GM19452 (cell line): ENCODE results near the gene LEMD2.

Experiments used
- ATAC-seq: cut with Tn5 transposase; IDR thresholded peaks from one replicate; pipeline ENCODE4 v1.9.1; 2021; ENCODE audit not compliant: unreplicated experiment

LEMD2 gene

GRCh38 chr6:33820243-33820642 lies 31.3 kb upstream of the LEMD2 start:
- ATAC-seq, result no peak

DNA sequence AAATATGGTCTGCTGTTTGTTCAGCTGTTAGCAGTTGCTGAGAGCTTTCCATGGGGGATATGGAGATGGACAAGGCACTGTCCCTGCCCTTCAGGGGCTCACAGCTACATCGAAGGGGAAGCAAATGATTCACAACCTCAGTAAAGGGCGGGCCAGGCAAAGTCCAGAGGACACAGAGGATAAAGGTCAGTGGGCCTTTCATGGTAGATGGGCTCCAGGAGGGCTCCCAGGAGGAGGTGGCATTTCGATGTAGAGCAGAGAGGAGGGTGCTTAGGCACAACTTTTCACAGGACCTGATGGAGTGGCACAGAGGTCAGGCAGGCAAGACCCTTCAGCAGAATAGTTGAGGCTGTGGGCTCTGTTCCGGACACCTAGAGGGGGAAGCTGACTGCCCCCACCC lies 30.1 kb upstream of the LEMD2 start:
- ATAC-seq, result no peak

DNA sequence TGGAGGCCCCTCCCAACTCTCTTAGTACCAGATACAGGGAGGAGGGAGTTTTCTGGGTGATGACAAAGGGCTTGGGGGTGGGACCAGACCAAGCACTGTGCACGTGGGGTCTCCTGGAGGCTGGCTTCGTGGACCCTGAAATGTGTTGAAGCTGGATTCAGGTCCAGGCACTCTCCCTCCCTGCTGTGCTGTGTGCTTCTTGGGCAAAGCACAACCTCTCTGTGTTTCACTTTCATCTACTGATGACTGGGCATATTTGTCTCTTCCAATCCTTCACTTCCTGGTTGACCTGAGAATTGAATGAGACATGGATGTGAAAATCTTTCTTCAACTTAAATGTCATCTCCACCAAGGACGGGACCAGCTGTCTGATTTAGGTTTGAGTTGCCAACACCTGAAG lies 29.4 kb upstream of the LEMD2 start:
- ATAC-seq, result no peak

GRCh38 chr6:33817489-33817888 lies 28.6 kb upstream of the LEMD2 start:
- no peak for ATAC-seq

DNA sequence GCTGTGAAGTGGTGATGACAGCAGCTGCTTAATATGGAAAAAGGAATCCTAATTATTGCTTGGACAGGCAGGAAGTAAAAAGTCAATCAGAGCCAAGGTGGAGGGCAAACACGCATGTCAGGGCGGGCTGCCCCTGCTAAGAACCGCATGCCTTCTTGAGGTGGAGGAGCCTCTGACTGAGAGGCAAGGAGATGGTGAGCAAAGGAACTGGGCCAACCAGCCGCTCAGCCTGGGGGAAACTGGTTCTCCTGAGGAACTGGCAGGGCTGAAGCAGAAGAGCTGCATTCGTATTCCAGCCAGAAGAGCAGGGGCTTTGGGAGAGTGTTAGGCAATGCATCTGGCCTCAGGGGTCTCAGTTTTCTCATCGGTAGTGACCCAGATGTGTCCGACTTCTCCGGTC lies 28.0 kb upstream of the LEMD2 start:
- ATAC-seq, result no peak

DNA sequence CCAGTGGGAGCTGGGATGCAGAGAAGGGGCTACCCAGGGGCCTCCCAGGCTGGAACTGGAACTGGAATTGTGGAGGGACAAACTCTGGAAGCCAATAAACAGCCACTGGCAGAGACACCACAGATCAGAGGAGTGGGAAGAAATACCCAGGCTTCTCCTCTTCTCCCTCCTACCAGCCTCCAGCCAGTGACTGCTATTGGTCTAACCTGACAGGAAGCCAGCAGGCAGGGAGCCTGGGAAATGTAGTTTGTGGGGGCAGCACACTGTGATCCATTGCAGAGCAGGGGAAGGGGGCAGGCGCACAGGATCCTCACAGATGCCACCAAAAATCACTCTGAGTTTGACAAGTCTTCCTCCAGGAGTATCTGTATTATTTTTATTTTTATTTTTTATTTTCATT lies 26.9 kb upstream of the LEMD2 start:
- no peak for ATAC-seq

DNA sequence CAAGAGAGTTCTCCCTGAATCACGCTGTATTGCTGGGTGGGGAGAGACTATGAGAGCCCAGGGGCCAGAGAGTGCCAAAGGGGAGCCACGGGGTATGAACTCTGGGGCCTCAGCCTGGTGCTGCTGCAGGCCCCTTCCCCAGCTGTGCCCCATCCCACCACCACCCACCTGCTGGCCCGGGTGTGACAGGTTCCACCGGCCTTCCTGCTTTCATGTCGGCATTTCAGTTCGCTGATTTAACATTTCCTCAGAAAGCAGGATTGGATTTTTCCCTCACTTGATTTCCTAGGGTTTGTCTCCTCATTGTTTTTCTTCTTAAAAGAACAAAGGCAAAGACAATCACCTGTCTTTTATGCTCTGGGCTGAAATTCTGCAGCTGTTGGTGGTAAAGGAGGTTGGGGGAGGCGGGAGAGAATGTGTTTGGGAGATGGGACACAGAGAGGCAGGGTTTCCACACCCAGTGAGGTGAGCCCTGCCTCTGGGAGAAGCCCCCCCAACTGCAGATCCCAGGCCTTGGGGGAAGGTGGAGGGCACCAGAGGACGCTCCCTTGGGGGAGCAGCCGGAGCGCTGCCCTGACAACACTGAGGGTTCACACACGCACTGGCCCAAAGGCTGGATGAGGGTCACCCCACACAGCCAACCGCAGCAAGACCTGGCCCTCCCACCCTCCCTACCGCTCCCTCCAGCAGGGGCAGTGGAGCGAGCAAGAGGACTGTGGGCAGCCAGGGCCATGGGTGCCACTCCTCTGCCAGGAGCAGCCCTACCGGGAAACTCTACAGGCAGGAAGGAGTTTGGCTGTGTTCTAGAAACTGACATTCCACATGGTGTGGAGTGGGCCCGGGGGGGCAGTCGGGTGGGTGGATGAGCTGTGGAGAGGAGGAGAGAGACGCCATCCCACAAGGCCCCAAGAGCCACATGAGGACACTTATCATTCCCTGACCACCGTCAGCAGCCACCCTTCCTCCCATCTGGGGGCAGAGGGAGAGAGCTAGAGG lies 25.4 kb upstream of the LEMD2 start:
- ATAC-seq, result no peak

DNA sequence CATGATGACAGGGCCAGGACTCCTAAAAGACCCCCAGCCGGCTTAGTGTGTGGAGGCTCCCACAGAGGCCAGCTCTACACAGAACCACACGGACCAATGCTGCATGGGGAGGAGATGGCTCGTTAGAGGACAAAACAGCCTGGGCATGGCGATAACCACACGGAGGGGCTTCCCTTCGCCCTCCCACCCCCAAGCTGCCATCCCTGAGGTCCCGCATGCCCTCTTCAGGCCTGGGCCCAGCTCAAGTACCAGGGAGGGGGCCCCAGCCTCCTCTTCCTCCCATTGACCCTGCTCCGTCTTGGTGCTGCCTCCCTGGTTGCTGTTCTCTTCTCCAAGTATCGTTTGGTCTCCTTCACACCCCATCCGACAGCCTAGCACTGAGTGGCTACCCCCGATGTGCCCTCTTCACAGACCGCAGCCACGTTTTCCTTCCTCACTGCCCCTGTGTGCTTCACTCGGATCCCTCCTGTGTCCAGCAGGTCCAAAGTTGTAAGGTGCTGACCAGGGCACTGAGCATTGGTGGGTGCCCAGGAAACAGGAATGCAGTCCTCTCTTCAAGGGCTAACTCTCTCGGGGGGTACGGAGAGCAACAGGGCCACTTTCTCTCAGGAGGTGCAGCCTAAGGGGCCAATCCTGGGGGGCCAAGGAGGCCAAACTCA lies 24.4 kb upstream of the LEMD2 start:
- ATAC-seq, result no peak

DNA sequence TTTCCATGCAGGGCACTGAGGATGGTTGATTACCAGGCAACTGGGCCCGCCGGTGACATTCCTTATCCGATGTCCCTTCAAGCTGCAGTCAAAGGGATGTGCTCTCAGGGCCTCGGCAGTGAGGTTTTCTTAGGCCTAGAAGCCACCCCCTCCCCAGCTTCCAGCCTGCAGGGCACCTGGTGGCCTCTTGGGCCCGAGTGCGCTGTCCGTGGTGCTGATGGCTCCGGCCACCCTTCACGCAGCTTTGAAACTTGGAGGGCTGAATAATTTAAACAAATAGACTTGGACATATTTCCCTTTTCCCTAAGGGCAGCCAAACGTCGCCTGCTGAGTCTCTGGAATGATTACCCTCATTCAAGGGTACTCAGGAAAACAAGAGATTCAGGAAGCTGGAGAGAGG lies 23.7 kb upstream of the LEMD2 start:
- ATAC-seq, result no peak

DNA sequence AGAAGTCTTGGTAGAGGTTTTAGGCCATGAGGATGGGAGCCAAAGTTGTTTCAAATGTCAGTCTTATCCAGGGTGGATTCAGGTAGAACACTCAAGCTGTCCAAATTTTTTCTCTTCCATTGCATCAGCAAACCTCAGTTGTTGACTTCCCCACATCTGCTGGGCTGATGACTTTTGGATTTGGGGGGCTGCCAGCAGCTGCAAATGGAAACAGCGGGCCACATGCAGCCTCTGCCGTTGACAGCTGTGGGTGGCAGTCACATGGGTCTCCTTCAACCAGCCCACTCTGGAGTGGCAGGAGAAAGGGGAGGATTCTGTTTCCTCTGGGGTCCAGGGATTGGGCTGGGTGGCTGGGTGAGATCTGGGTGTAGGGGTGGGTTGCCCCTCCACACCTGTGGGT lies 20.7 kb upstream of the LEMD2 start:
- ATAC-seq, result no peak

DNA sequence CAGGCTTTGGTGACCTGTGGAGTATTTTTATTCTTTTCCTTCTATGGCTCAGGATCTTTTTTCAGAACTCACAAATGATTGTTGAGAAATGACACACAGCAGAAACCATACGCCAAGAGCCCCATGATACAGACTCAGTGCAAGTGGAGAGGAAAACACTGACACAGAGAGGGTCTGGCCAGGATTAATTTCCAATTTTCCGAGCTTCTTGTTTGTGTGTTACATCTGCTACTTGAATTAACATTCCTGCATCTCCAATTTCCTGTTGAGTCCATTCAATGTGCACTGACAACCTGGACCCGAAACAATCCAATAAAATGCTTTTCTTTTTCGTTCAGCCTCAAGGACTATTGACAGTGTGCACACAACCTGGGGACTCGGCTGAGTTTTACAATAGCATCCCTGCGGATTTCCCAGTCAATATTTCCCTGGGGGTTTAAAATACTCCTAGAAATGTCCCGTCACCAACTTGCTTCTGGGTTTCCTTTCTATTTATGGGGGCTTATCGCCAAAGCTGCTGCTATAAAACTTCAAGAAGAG lies 19.8 kb upstream of the LEMD2 start:
- no peak for ATAC-seq

- ATAC-seq, result no peak
Observed at GRCh38 chr6:33807606-33808005, 18.7 kb upstream of the LEMD2 start.

GRCh38 chr6:33806841-33807240 lies 17.9 kb upstream of the LEMD2 start:
- no peak for ATAC-seq

DNA sequence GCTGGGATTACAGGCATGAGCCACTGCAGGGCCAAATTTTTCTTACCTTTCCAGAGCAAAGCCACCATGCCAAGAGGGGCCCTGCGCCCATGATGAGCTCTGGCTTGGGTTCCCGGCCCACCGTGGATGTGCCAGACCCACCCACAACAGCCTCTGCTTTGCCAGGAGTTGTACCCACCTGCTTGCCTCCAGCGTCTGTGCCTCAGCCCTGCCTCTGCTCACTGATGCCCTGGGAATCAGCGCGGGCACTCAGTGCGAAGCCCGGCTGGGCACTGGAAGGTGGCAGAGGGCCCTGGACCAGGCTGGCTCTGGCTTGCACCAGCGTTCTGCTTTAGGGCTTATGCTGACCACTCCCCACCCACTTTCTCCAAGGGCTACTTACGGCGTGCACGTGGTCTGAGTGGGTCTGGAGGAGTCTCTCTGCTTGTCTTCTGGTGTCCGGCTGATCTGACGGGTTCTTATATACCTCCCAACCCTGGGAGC lies 14.7 kb upstream of the LEMD2 start, which contains the start of gene MLN:
TSS of gene MLN (minus strand) at position 433 of the 483 bp plus-strand sequence. CDS start 2,840 bp downstream, outside the sequence.
- ATAC-seq, result no peak

GRCh38 chr6:33802186-33802958 lies 13.4 kb upstream of the LEMD2 start:
- no peak for ATAC-seq

GRCh38 chr6:33801611-33802010 lies 12.7 kb upstream of the LEMD2 start:
- no peak for ATAC-seq

GRCh38 chr6:33800248-33800969 lies 11.5 kb upstream of the LEMD2 start:
- ATAC-seq, result no peak

DNA sequence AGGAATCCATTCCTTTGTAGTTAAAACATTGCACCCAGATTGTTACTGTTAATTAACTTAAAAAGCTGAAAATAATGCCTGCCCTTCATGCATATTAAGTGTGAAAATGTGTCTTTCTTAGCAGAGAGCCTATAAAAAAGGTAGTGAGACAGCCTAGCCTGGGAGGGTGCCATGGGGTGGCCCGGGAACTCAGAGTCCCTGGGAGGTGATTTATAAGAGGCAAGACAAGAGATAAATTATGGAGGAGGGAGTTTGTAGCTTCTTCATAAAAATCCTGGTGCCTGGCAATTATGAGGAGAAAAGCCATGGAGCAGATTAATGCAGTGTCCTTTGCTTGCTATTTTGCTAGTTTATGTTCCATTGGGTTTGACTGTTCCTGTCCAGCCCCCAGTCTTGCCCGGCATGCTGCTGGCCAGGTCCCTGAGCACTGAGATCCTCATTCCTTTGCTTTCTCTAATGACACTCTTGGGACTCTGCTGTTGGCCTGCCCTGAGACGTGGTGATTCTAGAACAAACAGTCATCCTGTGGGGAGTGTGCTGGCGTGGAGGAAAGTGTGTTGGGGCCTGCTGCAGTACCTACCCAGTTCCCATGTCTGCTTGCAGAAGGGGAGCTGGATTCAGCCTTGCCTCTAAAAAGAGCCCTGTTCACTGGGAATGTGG lies 10.7 kb upstream of the LEMD2 start:
- ATAC-seq, result no peak

GRCh38 chr6:33798343-33798848 lies 9.5 kb upstream of the LEMD2 start:
- ATAC-seq, result no peak
